Colon (tissue), 2 donors: ENCODE data around the gene TBX18.

ENCODE experiments used
- FAIRE-seq: peaks from 2 replicates; lab custom pipeline; 2012; peaks lifted over from hg19 to GRCh38; lab: Jason Lieb, UNC
- donor health status: control.
- donor health status: control.

The TBX18 gene

GRCh38 chr6:84772428-84773132 is 8.2 kb upstream of the TBX18 start:
- no peak for FAIRE-seq

GRCh38 chr6:84771756-84772356 is 7.5 kb upstream of the TBX18 start:
- FAIRE-seq, result no peak

- no peak for FAIRE-seq
These were observed 6.8 kb upstream of the TBX18 start for GRCh38 chr6:84771125-84771755.

GRCh38 chr6:84770521-84770920 is 6.1 kb upstream of the TBX18 start:
- no peak for FAIRE-seq

GRCh38 chr6:84769306-84769705 is 4.9 kb upstream of the TBX18 start:
- FAIRE-seq, result no peak

GRCh38 chr6:84768442-84769174 is 4.2 kb upstream of the TBX18 start:
- no peak for FAIRE-seq

- FAIRE-seq, result no peak
These were observed 3.3 kb upstream of the TBX18 start for GRCh38 chr6:84767526-84768201.

- FAIRE-seq, result no peak
These were observed 2.6 kb upstream of the TBX18 start for GRCh38 chr6:84766799-84767525.

- no peak for FAIRE-seq
These were observed 1.9 kb upstream of the TBX18 start for GRCh38 chr6:84766118-84766798.

- no peak for FAIRE-seq
These were observed 489 bp downstream of the TBX18 start for GRCh38 chr6:84763886-84764331.

GRCh38 chr6:84763003-84763885 is 1.2 kb downstream of the TBX18 start:
- FAIRE-seq, result no peak

GRCh38 chr6:84762220-84763002 is 2.0 kb downstream of the TBX18 start:
- FAIRE-seq, result no peak

- no peak for FAIRE-seq
These were observed 5.9 kb downstream of the TBX18 start for GRCh38 chr6:84758486-84758885.

- no peak for FAIRE-seq
These were observed 7.5 kb downstream of the TBX18 start for GRCh38 chr6:84756877-84757276.

GRCh38 chr6:84756466-84756865 is 7.9 kb downstream of the TBX18 start:
- no peak for FAIRE-seq

GRCh38 chr6:84753173-84753572 is 11.2 kb downstream of the TBX18 start:
- FAIRE-seq, result no peak

- no peak for FAIRE-seq
These were observed 12.1 kb downstream of the TBX18 start for GRCh38 chr6:84752118-84752850.

- no peak for FAIRE-seq
These were observed 15.2 kb downstream of the TBX18 start for GRCh38 chr6:84749181-84749580.
